PFSK-1 (cell line): ENCODE data around the gene COL13A1.

ENCODE experiments used
- POLR2AphosphoS5 ChIP-seq: IDR thresholded peaks from 2 replicates; pipeline ENCODE4 v1.6.1; 2012; ENCODE audit warnings: low read depth, mild to moderate bottlenecking, control low read depth, low read length, moderate library complexity
- SIN3A ChIP-seq: IDR thresholded peaks from 2 replicates; pipeline ENCODE4 v1.6.1; 2012; ENCODE audit warnings: mild to moderate bottlenecking, low read length, moderate library complexity, borderline replicate concordance; ENCODE audit not compliant: insufficient read depth
- TAF1 ChIP-seq: IDR thresholded peaks from 2 replicates; pipeline ENCODE4 v1.6.1; 2012; ENCODE audit warnings: low read length, control low read depth, borderline replicate concordance; ENCODE audit not compliant: insufficient read depth
- TF ChIP-seq, protein P1 (sequence below), 2 experiments: IDR thresholded peaks; 2 replicates each; pipeline versions ENCODE4 v1.6.1 to v1.8.0; 2011 to 2012; ENCODE audit warnings: low read depth in 2 of 2, low read length in 2 of 2, control low read depth in 1 of 2, inconsistent platforms in 1 of 2, mild to moderate bottlenecking in 1 of 2, moderate library complexity in 1 of 2; ENCODE audit not compliant: insufficient read depth in 1 of 2

DNA sequence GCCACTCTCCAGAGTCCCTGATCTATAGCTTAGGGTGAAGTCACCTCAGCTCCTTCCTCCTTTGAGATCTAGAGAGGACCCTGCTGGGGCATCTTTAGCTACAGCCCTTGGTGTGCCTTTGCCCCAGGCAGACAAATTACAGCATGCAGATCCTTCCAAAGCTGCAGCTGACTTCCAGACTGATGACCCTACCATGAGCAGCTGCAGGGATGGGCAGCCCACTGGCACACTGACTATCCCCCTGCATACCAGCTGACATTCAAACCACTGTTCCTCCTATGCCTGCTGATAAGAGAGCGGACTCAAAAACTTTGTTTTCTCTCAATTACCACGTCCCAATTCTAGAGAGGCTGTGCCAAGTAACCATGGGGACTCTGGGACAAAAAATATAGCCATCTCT is 70.6 kb downstream of the COL13A1 start:
- TF ChIP-seq POLR2AphosphoS5, result no peak
- TF ChIP-seq, protein P1, sequence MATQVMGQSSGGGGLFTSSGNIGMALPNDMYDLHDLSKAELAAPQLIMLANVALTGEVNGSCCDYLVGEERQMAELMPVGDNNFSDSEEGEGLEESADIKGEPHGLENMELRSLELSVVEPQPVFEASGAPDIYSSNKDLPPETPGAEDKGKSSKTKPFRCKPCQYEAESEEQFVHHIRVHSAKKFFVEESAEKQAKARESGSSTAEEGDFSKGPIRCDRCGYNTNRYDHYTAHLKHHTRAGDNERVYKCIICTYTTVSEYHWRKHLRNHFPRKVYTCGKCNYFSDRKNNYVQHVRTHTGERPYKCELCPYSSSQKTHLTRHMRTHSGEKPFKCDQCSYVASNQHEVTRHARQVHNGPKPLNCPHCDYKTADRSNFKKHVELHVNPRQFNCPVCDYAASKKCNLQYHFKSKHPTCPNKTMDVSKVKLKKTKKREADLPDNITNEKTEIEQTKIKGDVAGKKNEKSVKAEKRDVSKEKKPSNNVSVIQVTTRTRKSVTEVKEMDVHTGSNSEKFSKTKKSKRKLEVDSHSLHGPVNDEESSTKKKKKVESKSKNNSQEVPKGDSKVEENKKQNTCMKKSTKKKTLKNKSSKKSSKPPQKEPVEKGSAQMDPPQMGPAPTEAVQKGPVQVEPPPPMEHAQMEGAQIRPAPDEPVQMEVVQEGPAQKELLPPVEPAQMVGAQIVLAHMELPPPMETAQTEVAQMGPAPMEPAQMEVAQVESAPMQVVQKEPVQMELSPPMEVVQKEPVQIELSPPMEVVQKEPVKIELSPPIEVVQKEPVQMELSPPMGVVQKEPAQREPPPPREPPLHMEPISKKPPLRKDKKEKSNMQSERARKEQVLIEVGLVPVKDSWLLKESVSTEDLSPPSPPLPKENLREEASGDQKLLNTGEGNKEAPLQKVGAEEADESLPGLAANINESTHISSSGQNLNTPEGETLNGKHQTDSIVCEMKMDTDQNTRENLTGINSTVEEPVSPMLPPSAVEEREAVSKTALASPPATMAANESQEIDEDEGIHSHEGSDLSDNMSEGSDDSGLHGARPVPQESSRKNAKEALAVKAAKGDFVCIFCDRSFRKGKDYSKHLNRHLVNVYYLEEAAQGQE (IDR thresholded peaks at IDR 0.05; ENCODE audit: insufficient read depth in 1 of 2, low read depth in 2 of 2, low read length in 2 of 2), result no peak
- no peak for TF ChIP-seq TAF1
- TF ChIP-seq SIN3A, result no peak
